ENCODE results near the gene FOXO3. TPM values are rescaled to one million over a fixed set of nuclear protein-coding genes. Genes with fewer than 3 reads are reported as not detected.

The FOXO3 gene
- total RNA-seq, 1 donor from 2014 or later = 60.1 TPM

- no peak overlapping the region for H3K4me3 ChIP-seq
- DNase-seq = no peak
- intact Hi-C loops (cut with DNase I) = no loop called here
- no peaks in the 10 kb centered on the region for H3K9me3 ChIP-seq
- H3K27ac ChIP-seq = no peak overlapping the region
- TF ChIP-seq CTCF (IDR thresholded peaks at IDR 0.05) = no peak
- ATAC-seq = no peak
- H3K36me3 ChIP-seq = no peaks in the 10 kb centered on the region
- no peaks in the 10 kb centered on the region for H3K27me3 ChIP-seq (ENCODE audit: low read depth)
- peaks cover 89% of the 10 kb centered on the region for H3K4me1 ChIP-seq
Measured at GRCh38 chr6:108627692-108628550, 67.2 kb downstream of the FOXO3 start.

GRCh38 chr6:108630050-108630714 lies 69.5 kb downstream of the FOXO3 start:
- ATAC-seq (peak in 1 of 2 donors; percentile 39), DNase-seq (no peak)
- Histone ChIP-seq H3K27ac (no peak overlapping the region), H3K4me3 (no peak overlapping the region), H3K9me3 (no peaks in the 10 kb centered on the region), H3K27me3 (ENCODE audit: low read depth) (no peaks in the 10 kb centered on the region), H3K36me3 (no peaks in the 10 kb centered on the region), H3K4me1 (peaks cover 81% of the 10 kb centered on the region)
- intact Hi-C loops (cut with DNase I) = no loop called here
- no peak for TF ChIP-seq CTCF (IDR thresholded peaks at IDR 0.05)

- Histone ChIP-seq H3K4me1 (peaks cover 89% of the 10 kb centered on the region), H3K27me3 (ENCODE audit: low read depth) (no peaks in the 10 kb centered on the region), H3K9me3 (no peaks in the 10 kb centered on the region), H3K36me3 (no peaks in the 10 kb centered on the region), H3K27ac (no peak overlapping the region), H3K4me3 (no peak overlapping the region)
- TF ChIP-seq CTCF (IDR thresholded peaks at IDR 0.05) = no peak
- DNase-seq (no peak), ATAC-seq (no peak)
- intact Hi-C loops (cut with DNase I) = no loop called here
Measured at GRCh38 chr6:108632441-108632840, 71.7 kb downstream of the FOXO3 start.

GRCh38 chr6:108633436-108633835 lies 72.7 kb downstream of the FOXO3 start:
- no peak overlapping the region for H3K4me3 ChIP-seq
- no peak for DNase-seq
- intact Hi-C loops (cut with DNase I) = no loop called here

More at GRCh38 chr6:108633436-108633835, 72.7 kb downstream of the FOXO3 start:
- no peak for TF ChIP-seq CTCF (IDR thresholded peaks at IDR 0.05)
- H3K27ac ChIP-seq = no peak overlapping the region
- H3K9me3 ChIP-seq = no peaks in the 10 kb centered on the region
- ATAC-seq = no peak
- H3K36me3 ChIP-seq = no peaks in the 10 kb centered on the region
- H3K4me1 ChIP-seq = peaks cover 80% of the 10 kb centered on the region
- H3K27me3 ChIP-seq (ENCODE audit: low read depth) = no peaks in the 10 kb centered on the region

Measured in lower lobe of right lung (tissue), 2 donors.